HG03571 (cell line): ENCODE measurements around the gene SEMA6D.
A peak's percentile ranks its signal among the peaks of the same experiment; 100 is the strongest.

Source experiments
- ATAC-seq: cut with Tn5 transposase; IDR thresholded peaks from one replicate; pipeline ENCODE4 v1.9.1; 2021; ENCODE audit not compliant: unreplicated experiment

Gene SEMA6D

DNA sequence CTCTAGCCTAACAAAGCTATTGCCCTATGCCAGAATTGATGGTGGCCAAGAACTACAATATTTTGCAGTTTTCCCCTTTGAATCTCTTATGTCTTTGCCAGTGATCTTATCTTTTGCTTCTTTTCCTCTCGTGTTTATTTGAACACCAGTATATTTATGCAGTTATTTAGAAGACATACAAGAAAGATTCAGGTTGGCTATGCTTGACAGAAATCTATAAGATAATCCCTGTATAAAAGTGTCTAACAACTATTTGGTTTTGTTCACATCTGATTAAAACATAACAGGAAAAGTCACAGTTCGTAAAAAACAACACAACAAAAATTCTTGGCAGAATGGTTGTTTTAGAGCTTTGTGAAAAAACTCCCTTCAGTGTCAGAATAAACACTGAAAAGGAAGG lies 63.7 kb downstream of the SEMA6D start:
- ATAC-seq = no peak

DNA sequence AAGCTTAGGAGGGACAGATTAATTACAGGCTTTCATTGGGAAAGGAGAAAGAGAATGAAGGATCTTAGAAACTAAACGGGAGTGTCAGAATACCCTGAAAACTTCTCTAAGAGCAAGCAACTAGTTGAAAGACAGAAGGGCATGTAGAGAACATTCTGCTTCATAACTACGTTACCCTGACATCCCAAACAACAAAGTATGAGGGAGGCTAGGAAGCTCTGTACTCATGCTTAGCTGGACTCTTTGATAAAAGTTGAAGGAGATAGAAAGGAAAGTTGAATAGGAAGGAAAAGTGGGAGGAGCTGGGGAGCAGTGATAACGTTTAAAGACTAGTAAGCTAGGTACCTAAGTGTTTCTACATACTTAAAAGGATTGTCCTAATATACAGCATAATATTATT lies 64.2 kb downstream of the SEMA6D start:
- no peak for ATAC-seq

- ATAC-seq = no peak
Measured at GRCh38 chr15:47784820-47785219, 67.5 kb downstream of the SEMA6D start.

DNA sequence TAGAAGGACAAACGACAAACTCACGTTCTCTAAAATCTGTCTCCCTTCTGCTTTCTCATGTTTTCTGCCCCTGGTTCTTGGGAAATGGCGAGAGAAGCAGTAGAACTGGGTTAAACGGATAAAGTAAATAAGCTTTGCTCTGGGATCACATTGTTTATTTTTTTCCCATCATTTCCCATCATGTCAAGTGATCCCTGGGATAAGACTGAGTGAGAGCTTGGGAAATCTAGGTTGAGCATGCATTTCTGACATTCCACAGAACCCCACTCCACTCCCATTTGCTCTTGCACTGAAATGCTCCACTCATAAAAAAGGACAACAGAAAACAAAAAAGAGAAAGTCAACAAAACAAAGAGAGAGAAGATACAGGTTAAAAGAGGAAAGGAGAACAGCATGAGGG lies 69.1 kb downstream of the SEMA6D start:
- ATAC-seq = no peak

- ATAC-seq = no peak
Measured at GRCh38 chr15:47787875-47788274, 70.6 kb downstream of the SEMA6D start.

GRCh38 chr15:47788685-47789084 lies 71.4 kb downstream of the SEMA6D start:
- ATAC-seq = no peak

DNA sequence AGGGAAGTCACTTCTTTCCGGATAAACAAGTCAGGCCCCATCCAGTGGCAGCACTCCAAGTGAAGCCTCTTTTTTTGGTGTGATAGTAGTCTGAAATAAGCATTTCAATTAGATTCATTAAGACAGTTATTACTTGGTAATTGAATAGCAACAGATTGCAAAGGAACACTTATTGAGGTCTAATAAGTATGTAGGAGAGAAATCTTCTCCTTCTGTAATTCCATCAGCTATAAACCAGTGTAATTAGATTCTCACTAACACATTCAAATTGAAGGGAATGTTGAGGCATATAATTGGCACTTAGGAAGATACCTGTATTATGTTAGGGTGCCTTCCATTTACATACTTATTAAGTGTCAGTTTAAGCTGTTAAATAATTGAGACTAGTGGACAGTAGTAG lies 73.9 kb downstream of the SEMA6D start:
- ATAC-seq = no peak

GRCh38 chr15:47792231-47792630 lies 74.9 kb downstream of the SEMA6D start:
- no peak for ATAC-seq

- no peak for ATAC-seq
Measured at GRCh38 chr15:47794252-47794914, 77.1 kb downstream of the SEMA6D start.

DNA sequence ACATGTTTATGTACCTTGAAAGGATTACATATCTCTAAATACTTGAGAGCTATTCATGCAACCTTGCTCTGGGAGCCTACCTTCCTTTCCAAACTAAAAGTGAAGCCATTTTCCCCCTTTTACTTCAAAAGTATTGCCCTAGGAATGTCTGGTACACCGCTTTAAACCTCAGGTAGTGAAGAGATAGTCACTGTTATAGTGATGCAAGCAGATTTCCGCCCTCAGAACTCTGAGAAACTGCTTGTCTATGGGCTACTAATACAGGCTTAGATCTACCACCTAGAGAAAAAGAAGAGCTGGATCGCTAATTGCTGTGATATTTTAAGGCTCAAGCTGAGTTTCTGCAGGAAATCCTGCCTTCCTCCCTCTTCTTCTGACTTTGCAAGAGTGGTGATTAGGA lies 78.6 kb downstream of the SEMA6D start:
- no peak for ATAC-seq

DNA sequence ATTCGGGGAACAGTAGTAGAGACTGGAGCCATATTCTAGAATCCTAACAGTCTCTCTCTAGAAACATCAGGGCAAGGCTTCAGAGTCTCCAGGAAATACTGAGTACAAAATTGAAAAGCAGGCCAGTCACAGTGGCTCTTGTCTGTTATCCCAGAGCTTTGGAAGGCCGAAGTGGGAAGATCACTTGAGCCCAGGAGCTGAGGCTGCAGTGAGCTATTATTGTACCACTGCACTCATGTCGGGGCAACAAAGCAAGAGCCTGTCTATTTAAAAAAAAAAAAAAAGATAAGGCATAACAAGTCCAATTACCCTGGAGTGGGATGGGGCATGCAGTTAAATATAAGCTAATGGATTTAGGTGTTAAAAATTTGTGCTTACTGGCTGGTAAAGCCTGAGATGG lies 79.0 kb downstream of the SEMA6D start:
- no peak for ATAC-seq

DNA sequence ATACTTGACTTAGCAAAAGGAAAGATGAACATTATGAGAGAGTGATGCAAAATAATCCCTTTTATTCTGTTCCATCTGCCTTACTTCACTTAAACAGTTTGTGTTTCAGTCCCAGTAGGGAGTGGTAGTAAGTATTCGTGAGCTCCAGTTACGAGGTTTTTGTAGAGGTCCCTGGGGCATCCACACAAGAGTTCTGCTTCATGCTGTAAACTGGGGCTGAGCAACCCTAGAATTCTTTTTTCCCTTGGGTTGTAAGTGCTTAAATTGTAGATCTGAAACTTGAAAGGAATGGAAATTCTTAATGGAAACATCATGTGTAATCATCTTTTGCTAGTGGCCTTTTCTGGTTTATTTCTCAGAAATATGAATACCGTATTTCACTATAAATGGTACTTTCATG lies 79.5 kb downstream of the SEMA6D start:
- no peak for ATAC-seq

DNA sequence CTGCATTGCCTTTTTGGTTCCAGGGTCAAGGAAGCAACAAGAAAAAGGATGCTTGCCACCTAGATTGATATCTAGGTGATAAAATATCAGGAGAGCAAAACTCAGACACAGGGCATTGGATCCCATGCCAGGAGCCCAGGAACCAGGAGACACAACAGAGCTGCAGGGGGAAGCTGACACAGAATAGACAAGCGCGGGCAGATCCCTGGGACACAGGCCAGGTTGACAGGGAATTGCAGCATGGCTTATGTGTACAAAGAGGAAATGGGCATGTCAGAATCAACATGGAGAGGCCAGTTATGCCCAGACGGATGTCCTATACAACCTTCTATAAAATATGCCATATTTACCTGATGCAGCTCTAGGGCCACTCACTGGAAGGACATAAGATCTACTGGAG lies 84.2 kb downstream of the SEMA6D start:
- ATAC-seq = no peak

GRCh38 chr15:47802216-47802615 lies 84.9 kb downstream of the SEMA6D start:
- no peak for ATAC-seq

DNA sequence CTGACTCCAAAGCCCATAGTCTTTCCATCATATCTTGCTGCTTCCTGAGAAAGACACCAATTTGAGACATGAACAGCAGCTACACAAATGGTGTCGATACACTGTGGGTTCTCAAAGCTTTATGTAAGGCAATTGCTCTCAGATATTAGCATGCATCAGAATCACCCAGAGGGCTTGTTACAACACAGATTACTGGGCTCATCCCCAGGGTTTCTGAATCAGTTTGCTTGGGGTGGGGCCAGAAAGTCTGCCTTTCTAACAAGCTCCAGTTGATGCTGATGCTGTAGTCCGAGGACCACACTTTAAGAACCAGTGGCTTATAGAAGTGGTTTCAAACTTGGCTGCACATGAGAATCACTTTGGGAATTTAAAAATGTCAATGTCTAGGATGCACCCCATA lies 86.5 kb downstream of the SEMA6D start:
- ATAC-seq = no peak

DNA sequence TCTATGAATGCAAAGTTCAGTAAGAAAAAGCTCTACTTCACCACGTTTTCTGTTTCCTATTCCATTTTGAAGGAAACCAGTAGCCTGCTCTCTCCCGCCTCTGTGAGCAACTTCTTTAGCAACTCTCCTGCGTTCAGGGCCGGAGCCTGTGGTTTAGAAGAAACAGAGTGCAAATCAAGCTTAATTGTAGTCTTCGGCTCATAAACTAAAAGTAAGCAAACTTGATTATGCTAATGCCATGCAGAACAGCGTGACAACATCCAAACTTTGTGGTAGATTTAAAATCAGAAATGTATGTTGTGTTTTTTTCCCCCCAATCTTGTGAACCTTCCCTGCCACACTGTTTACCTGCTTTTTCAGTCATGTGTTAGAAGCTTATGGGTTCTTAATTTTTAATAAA lies 87.4 kb downstream of the SEMA6D start:
- ATAC-seq = no peak

GRCh38 chr15:47806008-47806407 lies 88.7 kb downstream of the SEMA6D start:
- ATAC-seq = no peak

DNA sequence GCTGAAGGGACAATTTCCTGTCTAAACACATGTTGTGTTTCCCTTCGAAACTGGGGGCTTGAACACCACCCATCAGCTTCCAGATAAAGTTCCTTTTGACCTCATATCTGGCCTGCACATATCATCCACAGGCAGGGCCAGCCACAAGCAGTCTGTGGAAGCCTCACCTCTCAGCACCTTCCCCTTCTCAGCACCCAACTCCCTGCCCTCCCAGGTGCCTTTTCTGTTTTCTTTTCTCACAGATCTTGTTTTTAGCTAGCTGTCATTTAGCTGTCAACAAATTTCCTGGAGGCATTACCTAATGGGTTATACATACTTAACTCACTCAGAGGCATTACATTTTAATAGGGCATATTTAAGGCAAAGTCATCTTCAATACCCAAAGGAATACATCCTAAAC lies 93.9 kb downstream of the SEMA6D start:
- no peak for ATAC-seq

GRCh38 chr15:47812470-47812999 lies 95.2 kb downstream of the SEMA6D start:
- ATAC-seq = peak; percentile 69

DNA sequence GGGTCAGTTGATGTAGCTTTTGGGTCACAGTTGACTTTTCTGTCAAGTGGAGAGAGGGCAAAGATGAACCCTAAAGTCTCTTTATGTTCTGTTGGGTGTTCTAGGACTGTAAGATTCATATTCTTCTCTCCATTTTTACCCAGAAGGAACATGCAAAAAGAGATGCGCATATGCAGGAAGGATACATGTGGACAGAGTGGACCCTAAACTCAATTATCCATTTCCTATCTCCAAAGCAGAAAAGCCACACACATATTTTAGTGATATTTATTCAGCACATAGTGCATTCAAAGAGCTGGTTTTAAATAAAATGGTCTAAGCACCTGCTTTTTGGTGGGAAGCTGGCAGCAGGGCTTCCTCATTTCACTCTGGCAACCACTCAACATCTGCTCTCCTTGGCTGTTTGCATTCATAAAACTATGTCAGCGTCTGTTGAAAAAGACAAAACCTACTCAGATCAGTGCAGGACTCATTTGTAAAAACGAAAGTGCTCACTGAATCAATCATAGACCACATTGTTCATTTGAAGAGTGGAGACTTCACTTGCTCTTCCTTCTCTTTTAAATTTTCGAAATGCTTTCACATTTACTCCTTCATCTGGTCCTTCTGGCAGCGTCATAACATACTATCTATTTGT lies 96.6 kb downstream of the SEMA6D start:
- peak; percentile 86 for ATAC-seq

GRCh38 chr15:47814620-47815019 lies 97.3 kb downstream of the SEMA6D start:
- ATAC-seq = no peak

- ATAC-seq = no peak
Measured at GRCh38 chr15:47817969-47818548, 100.8 kb downstream of the SEMA6D start.
